NCI-H460 (cell line): ENCODE data around the gene MIB2. TPM values are rescaled to one million over a fixed set of nuclear protein-coding genes. Genes with fewer than 3 reads are reported as not detected.

Source experiments
- DNase-seq: peaks from one replicate; pipeline ENCODE4 v3.0.0-alpha.2; 2016; ENCODE audit warnings: low read depth; ENCODE audit errors: extremely low read depth
- total RNA-seq: library from RNA; depleted of rRNA; stranded (reverse); fragments of >200 nt; shearing (Covaris generic); gene quantifications from 2 replicates; pipeline ENCODE4 v1.2.3, GENCODE V29; 2014

Gene MIB2
- total RNA-seq, 1 experiment from 2014 or later = 18.9 TPM

DNA sequence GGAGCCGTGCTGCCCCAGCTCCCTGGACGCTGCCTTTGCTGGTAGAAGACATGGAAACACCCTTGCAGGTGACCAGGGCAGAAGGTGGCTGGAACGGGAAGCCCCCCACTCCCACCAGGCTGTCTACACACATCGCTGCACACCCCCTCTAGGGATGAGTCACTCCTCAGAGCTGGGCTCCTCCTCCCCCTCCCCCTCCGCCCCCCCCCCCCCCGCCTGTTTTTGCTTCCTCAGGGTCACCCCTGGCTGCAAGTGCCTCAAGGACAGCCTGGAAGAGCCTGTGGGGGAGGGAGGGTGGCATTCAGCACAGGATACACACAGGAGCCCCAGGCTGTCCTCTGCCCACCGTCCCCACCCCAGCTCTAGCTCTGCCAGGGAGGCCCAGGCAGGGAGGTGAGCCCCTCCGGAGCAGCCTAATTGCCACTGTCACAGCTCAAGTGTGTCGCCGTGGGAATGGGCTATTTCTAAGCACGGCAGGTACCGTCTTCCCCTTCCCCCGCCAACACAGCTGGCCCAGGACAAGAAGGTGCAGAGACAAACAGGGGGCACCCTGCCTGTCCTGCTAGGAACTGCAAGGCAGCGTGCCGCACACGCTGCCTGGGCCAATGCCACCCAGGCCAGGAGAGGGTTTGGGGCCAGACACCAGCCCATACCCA, 17.9 kb upstream of the MIB2 start:
- DNase-seq = no peak

DNA sequence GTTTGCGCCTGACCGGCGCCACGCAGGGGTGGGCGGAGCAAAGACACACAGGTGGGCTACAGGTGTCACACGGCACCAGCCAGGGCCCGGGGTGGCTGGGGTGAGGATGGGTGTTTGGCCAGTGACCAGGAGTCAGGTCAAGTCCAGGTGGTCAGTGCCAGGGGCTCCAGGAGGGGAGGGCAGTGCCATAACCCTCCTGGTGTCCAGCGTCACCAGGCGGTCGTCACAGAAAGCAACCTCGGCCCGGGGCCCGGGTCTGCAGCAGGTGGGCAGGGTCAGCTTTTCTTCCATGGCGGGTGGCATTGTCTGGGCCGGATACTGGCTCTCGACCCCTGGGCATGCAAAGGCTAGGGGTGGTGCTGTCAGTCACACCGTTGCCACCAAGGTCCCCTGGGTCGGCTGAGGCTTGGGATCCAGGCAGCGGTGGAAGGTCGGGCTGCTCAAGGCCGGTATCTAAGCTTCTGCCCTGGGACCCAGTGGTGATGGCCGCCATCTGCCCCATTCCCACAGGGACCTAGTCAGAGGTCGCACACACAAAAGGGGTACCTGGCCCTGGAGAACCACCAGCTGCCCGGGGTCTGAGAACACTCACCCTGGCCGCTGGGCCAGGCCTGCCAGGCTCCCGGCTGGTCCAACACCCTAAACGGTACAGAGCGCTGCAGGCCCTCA, 17.1 kb upstream of the MIB2 start:
- no peak for DNase-seq

DNA sequence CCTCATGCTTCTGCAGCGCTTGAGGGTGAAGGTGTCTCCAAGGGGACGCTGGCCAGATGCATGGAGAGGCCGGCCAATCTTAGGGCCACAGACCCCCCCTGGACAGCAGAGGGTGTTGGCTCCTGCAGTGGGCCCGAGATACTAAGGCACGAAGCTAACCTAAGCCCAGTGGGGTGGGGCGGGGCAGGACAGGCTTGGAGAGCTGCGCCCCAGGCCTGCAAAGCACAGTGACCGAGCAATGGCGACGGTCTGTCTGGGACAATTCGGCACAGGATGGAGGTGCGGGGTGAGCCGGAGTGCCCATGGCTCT, 16.6 kb upstream of the MIB2 start:
- DNase-seq = no peak

DNA sequence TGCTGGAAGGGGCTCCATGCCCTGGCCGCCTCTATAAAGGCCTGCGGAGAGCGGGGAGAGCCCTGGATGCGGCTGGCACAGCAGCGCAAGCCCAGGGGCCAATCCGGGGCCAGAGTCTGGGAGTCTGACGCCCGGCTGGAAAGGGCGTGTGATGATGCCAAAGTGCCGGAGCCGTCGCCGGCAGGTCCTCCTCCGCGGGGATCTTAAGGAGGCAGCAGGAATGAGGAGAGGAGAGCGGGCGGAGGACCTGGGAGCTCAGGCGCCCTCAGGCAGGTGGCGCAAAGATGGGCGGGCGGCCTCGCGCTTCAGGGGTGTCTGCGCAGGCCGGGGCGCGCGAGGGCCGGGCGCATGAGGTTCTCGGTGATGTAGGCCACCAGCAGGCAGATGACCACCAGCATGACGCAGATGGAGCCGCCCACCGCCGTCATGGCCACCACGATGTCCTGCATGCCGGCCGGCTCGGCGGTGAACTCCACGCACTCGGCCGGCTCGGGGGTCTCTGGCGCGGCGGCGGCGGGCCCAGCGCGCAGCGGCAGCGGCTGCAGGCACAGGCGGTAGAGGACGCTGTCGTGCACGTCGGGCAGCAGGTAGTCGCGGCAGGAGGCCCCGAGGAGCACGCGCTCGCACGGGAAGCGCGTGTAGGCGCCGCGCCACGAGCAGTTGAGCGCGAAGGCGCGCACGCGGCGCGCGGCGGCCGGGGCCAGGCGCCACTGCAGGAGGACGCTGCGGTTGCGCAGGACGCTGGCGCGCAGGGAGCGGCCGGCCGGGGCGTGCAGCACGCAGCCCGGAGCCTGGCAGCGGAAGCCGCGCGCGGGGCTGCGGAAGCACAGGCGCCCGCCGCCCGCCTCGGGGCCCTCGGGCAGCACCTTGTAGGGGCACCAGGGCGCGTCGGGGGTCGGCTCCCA, 16.0 kb upstream of the MIB2 start:
- no peak for DNase-seq

DNA sequence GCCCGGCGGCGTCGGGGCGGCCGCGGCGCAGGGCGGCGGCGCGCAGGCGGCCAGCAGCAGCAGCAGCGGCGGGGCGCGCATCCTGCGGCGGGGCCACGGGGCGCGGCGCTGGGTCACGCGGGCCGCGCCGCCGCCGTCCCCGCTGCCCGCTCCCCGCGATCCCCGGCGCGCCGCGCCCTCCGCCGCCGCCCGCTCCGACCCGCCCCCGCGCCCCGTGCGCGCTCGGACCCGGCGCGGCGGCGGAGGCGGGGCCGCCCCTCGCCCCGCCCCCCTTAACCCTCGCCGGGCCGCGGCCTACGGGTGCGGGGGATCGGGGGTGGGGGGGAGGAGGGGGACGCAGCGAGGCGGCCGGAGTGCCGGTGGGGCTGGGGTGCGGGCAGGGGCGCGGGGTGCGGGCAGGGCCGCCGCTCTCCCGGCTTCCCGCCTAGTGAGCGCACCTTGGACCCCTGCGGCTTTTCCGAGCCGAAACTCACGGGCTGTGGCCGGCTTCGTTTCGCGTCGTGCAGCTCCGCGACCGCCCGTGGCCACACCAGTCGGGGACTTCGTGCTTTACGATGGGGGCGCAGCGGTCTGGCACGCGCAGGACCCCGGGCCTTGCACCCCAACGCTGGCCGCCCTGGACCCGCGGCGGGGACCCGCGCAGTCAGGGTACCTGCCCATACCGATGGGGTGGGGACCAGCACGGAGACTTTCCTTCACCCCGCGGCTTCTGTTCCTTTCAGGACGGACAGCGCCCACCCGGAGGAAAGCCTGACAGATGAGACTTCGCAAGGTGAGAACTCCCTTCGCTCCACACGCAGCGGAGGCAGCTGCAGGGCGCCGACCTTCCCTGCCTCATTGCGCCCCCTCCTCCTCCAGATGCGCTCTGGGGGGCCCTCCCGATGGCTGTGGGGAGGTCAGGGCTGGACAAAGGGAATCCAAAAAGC, 15.1 kb upstream of the MIB2 start, which contains the start of gene FNDC10:
Gene FNDC10 (minus strand): TSS at position 201 of the 926 bp plus-strand sequence. CDS start 120 bp downstream, at position 81.
- DNase-seq = no peak

DNA sequence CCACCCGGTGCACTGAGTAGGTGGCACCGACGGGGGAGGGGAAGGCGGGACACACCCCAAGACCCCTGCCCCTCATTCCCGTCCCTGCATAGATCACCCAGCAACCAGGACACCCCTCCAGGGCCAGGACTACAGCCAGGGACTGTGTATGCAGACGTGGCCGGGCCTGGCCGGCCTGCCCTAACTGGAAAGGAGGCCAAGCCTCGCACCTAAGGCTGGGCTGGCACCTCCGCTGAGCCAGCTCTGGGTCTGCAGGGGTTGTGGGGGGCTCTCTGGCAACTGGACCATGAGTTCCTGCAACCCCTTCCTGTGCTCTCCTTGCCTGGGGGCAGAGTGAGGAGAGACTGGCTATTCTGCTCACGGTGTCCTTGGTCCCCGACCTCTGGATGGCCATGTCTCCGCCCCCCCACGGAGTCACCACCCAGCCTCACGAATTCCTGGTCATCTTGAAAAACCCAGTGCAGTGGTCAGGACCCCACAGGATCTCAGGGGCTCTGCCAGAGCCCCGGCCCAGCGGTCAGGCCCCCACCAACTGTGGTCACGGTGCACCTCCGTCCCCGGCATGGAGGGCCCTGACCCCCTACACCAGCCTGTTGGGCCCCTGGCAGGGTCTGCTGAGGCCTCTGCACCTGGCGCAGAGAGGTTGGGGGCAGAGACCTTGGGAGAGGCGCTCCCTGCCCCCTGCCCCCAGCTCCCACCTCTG, 14.3 kb upstream of the MIB2 start:
- DNase-seq = no peak

DNA sequence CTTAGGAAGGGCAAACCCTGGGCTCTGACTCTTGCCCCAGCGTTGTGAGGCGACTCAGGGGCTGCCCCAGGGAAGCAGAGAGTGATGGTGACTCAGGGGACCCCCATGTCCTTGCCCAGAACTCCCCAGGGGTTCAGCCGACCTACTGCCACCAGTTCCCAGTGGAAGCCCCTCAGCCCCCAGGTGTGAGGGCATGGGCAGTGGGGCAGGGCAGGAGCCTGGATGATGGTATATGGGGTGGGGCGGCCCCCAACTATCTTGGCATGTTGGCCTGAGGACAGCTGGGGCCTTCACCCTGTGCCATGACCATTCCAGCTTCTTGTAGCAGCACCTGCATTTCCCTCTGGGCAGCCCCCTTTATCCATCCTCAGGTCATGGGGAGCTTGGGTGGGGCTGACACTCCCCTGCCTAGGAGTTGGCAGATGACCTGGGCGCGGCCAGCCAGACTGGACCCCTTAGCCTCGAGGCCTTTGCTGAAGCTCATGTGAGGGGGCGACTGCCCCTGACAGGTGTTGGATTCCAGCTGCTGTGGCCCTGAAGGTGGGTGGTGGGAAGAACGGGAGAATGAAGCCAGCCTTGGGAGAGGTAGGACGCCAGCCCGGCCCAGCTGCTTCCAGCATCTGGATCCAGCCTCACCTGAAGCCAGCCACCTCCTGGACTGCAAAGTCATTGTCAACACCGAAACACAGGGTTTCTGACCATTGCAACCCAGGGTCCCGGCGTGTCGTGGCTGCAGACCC, 13.6 kb upstream of the MIB2 start:
- DNase-seq = no peak

DNA sequence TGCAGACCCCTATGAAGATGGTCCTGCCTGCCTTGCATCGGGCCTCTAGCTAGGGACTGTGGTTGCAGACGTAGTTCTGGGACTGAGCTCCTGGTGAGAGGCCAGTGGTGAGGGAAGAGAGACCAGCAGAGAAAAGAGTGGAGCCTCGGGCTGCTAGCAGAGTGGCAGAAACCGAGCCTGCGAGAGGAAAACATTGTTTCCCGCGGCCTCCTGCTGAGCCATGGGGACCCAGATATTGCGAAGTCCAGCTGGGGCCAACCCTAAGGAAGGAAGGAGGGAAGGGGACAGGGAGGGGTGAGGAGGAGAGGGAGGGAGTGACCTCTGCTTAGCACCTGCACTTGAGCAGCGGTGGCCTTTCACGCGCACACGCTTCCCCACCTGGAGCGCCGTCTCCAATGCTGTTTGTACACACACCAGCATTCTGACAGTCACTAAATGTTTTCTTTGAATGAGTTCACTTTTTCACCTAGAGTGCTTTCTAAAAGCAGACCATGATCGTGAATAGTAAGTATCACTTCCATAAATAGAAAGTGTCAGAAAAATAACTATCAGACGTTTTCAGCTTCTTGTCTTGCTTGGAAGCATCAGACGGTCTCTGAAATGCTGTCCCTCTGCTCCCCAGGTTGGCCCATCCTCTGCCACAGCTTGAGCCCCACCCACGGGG, 12.9 kb upstream of the MIB2 start:
- DNase-seq = no peak

DNA sequence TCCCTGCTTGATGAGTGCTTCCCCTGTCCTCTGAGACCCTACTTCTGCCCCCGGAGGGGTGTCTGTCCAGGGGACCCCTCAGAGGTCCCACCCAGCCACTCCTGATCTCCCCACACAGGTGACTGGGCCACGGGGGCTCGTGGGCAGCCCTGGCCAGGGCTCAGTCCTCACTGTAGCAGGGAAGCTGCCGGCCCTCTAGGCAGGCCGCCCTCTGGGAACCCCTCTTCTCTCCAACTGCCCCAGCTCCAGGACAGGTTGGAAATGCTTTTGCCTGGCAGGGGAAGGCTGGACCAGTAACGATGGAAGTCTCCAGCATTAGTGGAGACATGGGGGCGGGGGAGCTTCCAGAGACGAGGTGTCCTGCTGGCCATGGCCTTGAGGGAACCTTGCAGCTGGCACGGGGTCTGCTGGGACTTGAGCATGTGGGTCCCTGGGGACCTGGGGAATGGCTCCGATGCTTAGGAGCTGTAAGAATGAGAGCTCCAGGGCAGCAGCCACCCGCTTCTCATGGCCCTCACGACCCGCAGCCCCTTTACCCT, 12.3 kb upstream of the MIB2 start:
- DNase-seq = no peak

DNA sequence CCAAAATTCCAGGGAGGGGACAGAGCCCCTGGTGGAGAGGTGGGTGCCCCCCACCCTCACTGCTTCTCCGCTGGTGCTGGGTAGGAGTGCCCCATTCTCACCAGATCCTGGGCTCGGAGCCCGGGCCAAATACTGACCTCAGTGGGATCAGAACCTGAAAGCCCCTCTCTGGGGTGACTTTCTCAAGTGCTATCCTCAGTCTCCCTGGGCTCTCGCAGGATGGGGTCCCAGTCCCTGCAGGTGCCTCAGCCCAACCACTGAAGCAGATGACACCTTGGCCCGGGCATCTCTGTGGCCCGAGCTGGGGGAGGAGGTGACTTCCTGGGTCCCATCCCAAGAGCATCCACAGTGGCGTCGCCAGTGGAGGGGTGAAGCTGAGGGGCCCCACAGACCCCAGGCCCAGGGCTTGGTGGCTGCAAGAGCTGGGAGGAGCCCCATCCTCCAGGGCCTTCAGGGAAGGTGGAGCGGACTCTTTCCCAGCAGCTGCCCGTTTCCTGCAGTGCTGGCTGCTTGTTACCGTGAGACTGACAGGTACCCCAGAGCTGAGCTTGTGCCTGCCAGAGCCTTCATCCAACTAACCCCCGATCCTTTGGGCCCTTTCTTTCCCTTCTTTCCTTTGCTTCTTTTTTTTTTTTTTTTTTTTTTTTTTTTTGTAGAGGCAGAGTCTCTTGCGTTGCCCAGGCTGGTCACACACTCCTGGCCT, 11.5 kb upstream of the MIB2 start:
- no peak for DNase-seq

DNA sequence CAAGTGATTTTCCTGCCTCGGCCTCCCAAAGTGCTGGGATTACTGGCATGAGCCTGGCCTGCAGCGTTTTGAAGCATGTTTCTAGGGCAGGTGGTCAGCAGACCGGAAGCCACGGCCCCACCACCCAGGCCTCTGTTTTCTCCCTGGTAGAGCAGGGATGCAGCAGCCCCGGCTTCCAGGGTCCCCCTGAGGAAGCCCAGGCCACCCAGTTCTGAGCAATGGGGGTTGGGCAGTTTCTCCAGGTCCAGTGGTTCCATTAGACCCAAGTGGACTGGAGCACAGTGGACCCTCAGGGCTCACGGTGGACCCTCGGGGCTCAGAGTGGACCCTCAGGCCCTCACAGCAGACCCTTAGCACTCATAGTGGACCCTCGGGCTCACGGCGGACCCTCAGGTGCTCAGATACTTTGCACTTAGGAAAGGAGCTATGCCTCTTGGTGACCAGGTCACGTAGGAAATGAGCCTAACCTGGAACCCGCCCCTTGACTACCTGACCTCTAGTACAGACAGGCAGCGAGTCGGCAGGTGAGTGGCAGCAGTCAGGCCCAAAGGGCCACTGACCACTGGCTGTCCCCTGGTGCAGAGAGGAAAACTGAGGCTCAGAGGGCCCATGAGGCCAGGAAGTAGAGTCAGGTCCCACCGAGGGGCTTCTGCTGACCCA, 10.8 kb upstream of the MIB2 start:
- DNase-seq = no peak

DNA sequence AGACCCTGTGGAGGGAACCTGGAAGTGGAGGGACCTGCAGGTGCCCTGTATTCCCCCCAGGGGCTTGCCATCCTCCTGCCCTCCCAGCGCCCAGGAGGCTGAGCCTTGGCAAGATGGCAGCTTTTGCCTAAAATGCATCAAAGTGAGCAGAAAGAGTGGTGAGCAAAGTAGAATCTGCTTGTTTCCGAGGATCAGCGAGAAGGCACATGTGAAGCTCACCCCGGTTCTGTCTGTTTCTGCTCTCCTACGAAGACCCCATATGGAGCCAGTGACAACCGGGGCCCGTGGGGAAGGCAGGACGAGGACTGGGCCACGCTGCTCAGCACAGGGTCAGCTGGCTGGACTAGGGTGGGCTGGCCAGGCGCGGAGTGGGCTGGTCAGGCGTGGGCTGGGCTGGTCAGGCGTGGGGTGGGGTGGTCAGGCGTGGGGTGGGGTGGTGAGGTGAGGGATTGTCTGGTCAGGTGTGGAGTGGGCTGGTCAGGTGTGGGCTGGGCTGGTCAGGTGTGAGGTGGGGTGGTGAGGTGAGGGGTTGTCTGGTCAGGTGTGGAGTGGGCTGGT, 10.2 kb upstream of the MIB2 start:
- no peak for DNase-seq

DNA sequence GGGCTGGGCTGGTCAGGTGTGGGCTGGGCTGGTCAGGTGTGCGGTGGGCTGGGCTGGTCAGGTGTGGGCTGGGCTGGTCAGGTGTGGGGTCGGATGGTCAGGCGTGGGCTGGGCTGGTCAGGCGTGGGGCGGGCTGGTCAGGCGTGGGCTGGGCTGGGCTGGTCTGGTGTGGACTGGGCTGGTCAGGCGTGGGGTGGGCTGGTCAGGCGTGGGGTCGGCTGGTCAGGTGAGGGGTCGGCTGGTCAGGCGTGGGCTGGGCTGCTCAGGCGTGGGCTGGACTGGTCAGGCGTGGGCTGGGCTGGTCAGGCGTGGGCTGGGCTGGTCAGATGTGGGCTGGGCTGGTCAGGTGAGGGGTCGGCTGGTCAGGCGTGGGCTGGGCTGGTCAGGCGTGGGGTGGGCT, 9.6 kb upstream of the MIB2 start:
- DNase-seq = no peak

DNA sequence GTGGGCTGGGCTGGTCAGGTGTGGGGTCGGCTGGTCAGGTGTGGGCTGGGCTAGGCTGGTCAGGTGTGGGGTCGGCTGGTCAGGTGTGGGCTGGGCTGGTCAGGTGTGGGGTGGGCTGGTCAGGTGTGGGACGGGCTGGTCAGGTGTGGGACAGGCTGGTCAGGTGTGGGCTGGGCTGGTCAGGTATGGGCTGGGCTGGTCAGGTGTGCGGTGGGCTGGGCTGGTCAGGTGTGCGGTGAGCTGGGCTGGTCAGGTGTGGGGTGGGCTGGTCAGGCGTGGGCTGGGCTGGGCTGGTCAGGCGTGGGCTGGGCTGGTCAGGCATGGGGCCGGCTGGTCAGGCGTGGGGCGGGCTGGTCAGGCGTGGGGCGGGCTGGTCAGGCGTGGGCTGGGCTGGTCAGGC, 9.1 kb upstream of the MIB2 start:
- no peak for DNase-seq

DNA sequence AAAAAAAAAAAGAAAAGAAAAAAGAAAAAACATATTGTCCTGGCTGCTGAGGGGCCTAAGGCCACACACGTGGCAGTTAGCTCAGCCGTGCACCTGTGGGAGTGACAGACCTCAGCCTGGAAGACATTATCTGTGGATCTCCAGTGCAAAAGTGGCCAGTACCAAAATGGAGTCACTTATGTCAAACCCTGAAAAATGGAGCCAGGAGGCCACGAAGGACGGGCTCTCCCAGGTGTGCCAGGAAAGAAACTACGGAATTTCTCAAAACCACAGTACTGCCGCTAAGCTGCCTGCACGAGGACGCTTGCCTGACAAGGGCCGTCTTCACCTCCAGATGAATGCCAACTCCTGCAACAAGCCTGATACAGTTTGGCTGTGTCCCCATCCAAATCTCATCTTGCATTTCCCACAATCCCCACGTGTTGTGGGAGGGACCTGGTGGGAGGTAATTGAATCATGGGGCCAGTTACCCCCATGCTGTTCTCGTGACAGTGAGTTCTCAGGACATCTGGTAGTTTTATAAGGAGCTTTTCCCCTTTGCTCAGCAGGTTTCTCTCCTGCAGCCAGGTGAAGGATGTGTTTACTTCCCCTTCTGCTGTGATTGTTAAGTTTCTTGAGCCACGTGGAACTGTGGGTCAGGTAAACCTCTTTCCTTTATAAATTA, 5.3 kb upstream of the MIB2 start:
- no peak for DNase-seq

DNA sequence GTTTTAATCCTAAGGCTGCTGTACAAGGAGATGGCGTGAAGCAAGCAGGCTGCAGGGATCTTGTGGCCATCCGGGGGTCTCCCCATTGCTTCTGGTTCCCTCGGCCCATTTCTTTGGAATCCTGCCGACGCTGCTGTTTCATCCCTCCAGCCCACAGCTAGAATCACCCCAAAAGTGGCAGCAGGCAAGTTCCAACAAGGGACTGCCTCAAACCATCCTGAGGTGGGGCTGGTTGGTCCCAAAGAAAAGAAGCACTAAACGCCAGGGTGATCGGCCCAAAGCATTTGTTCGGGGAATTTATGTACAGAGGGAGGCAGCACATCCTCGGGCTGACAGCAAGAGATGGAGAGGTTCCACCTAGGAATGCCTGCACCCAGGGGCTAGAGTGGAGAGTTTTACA, 4.5 kb upstream of the MIB2 start:
- DNase-seq = no peak

DNA sequence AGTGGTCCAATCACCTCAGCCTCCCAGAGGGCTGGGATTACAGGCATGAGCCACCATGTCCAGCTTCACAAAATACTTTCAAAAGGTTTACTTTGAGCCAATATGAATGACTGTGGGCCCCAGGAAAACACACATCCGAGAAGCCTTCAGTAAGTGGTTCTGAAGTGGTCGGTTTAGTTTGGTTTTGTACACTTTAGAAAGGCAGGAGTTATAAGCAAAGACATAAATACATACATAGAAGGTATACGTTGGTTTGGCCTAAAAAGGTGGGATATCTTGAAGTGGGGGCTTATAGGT, 3.2 kb upstream of the MIB2 start:
- DNase-seq = no peak
